ENCODE data around the gene C12orf56. TPM values are rescaled to one million over a fixed set of nuclear protein-coding genes. Genes with fewer than 3 reads are reported as not detected.
"Not testable (repeated sequence)": the region's sequence is repeated elsewhere in the genome, so short reads cannot be mapped to it uniquely, and the experiment has no call there.

C12orf56 gene
- total RNA-seq, 1 experiment from 2014 or later = not detected

DNA sequence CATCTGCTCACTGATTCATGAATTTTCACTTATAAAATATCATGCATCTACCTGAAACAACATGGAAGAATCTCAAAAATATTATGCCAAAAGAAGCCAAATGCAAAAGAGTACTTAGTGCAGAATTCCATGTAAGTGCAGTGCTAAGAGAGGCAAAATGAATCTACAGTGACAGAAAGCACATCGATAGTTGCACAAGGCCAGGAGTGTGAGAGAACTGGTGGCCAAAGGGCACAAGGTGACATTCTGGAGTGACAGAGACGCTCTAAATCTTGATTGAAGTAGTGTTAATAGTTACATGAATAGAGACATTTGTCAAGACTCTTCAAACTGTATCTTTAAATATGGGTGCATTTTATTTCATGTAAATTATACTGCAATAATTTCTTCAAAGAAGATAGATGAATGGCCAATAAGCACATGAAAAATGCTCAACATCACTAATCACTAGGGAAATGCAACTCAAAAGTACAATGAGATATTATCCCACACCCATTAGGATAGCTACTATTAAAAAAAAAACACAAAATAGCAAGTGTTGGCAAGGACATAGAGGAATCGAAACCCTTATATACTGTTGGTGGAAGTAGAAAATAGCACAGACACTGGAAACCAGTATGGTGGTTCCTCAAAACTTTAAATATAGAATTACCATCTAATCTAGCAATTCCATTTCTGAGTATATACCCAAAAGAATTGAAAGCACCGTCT is 96.7 kb downstream of the C12orf56 start:
- Histone ChIP-seq H3K36me3 (ENCODE audit: low read depth) (no peaks in the 10 kb centered on the region), H3K4me1 (replicated peaks; ENCODE audit: insufficient read depth) (no peaks in the 10 kb centered on the region), H2AFZ (no peak overlapping the region), H3K27me3 (ENCODE audit: insufficient read depth, low read depth) (no peaks in the 10 kb centered on the region), H3K9me2 (ENCODE audit: insufficient read depth) (no peaks in the 10 kb centered on the region), H3K27ac (no peak overlapping the region), H4K20me1 (ENCODE audit: insufficient read depth) (no peaks in the 10 kb centered on the region), H3K4me2 (no peak overlapping the region), H3F3A (ENCODE audit: insufficient read depth, low read depth) (no peaks in the 10 kb centered on the region), H3K79me2 (ENCODE audit: low read depth) (no peaks in the 10 kb centered on the region), H3K9me3 (ENCODE audit: insufficient read depth, low read depth) (no peaks in the 10 kb centered on the region), H3K4me3 (no peak overlapping the region)
- DNase-seq = no peak
- no TSS peak for BruUV-seq (replicated peaks)
- no peak for TF ChIP-seq CTCF (conservative IDR thresholded peaks at IDR 0.05)
- TF ChIP-seq EZH2 (IDR thresholded peaks at IDR 0.05; ENCODE audit: low read depth) = no peak
- POLR2A ChIA-PET (ENCODE audit: unreplicated experiment) = no interaction called here
- CTCF ChIA-PET = no interaction called here
- intact Hi-C loops (cut with micrococcal nuclease; ENCODE audit: unreplicated experiment) = no loop called here

DNA sequence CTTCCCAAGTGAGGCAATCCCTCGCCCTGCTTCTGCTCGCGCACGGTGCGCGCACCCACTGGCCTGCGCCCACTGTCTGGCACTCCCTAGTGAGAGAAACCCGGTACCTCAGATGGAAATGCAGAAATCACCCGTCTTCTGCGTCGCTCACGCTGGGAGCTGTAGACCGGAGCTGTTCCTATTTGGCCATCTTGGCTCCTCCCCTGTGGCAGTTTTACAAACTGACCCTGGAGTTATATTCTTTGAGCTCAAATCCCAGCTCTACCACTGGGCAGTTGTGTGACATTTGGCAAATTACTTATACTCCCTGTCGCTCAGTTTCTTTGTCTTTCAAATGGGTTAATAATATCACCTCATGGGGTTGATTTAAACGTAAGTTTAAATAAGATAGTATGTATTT is 97.4 kb downstream of the C12orf56 start:
- BruUV-seq (replicated peaks); H3K9me2 ChIP-seq (ENCODE audit: insufficient read depth); H3K4me3 ChIP-seq; H3K79me2 ChIP-seq (ENCODE audit: low read depth); H2AFZ ChIP-seq; intact Hi-C loops (cut with micrococcal nuclease; ENCODE audit: unreplicated experiment); H4K20me1 ChIP-seq (ENCODE audit: insufficient read depth); POLR2A ChIA-PET (ENCODE audit: unreplicated experiment); H3K4me1 ChIP-seq (replicated peaks; ENCODE audit: insufficient read depth); CTCF ChIA-PET; H3K36me3 ChIP-seq (ENCODE audit: low read depth); H3F3A ChIP-seq (ENCODE audit: insufficient read depth, low read depth); H3K9me3 ChIP-seq (ENCODE audit: insufficient read depth, low read depth); DNase-seq; H3K27me3 ChIP-seq (ENCODE audit: insufficient read depth, low read depth); H3K27ac ChIP-seq; H3K4me2 ChIP-seq: not testable (repeated sequence)

DNA sequence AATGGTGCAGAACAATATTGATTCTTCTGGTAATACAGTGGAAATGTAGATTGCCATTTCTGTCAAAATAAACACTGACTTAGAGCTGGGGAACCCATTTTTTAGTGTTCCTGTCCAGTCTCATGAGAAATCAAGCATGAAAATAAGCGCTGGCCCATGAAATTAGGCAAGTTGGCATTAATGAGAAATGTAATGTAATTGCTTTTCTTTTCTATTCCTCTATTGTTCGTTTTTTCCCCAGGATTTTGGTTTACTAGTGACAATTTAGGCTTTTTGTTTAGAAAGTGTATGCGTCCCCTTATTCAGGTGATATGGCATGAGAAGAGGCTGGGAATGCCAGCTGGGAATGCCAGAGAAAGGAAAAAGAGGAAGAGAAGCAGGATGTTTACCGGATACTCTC is 104.0 kb downstream of the C12orf56 start:
- no peaks in the 10 kb centered on the region for H3K9me2 ChIP-seq (ENCODE audit: insufficient read depth)
- H3K4me1 ChIP-seq (replicated peaks; ENCODE audit: insufficient read depth) = no peaks in the 10 kb centered on the region
- no peaks in the 10 kb centered on the region for H3K9me3 ChIP-seq (ENCODE audit: insufficient read depth, low read depth)
- TF ChIP-seq EZH2 (IDR thresholded peaks at IDR 0.05; ENCODE audit: low read depth) (no peak), CTCF (conservative IDR thresholded peaks at IDR 0.05) (no peak)
- H4K20me1 ChIP-seq (ENCODE audit: insufficient read depth) = no peaks in the 10 kb centered on the region
- intact Hi-C loops (cut with micrococcal nuclease; ENCODE audit: unreplicated experiment) = no loop called here
- H3K4me3 ChIP-seq = no peak overlapping the region
- CTCF ChIA-PET = interaction anchor here (0.7 kb wide), 1 partner anchor 36 kb away, joined by 11 read pairs; no protein-coding TSS in a partner anchor
- no peaks in the 10 kb centered on the region for H3K36me3 ChIP-seq (ENCODE audit: low read depth)
- no TSS peak for BruUV-seq (replicated peaks)
- H3K4me2 ChIP-seq = no peak overlapping the region
- H2AFZ ChIP-seq = no peak overlapping the region
- no peaks in the 10 kb centered on the region for H3F3A ChIP-seq (ENCODE audit: insufficient read depth, low read depth)
- no peaks in the 10 kb centered on the region for H3K27me3 ChIP-seq (ENCODE audit: insufficient read depth, low read depth)
- no peak overlapping the region for H3K27ac ChIP-seq
- POLR2A ChIA-PET (ENCODE audit: unreplicated experiment) = no interaction called here
- no peak for DNase-seq
- H3K79me2 ChIP-seq (ENCODE audit: low read depth) = no peaks in the 10 kb centered on the region

GRCh38 chr12:64284256-64284655 is 106.3 kb downstream of the C12orf56 start:
- H3K36me3 ChIP-seq (ENCODE audit: low read depth) = no peaks in the 10 kb centered on the region
- H2AFZ ChIP-seq = no peak overlapping the region
- no peaks in the 10 kb centered on the region for H3K9me2 ChIP-seq (ENCODE audit: insufficient read depth)
- no peaks in the 10 kb centered on the region for H3K79me2 ChIP-seq (ENCODE audit: low read depth)
- H3K9me3 ChIP-seq (ENCODE audit: insufficient read depth, low read depth) = no peaks in the 10 kb centered on the region
- ChIA-PET POLR2A (ENCODE audit: unreplicated experiment) (no interaction called here), CTCF (no interaction called here)
- TF ChIP-seq CTCF (conservative IDR thresholded peaks at IDR 0.05) = no peak
- no peak for TF ChIP-seq EZH2 (IDR thresholded peaks at IDR 0.05; ENCODE audit: low read depth)
- H3F3A ChIP-seq (ENCODE audit: insufficient read depth, low read depth) = no peaks in the 10 kb centered on the region
- no peaks in the 10 kb centered on the region for H4K20me1 ChIP-seq (ENCODE audit: insufficient read depth)
- DNase-seq = no peak
- no peak overlapping the region for H3K4me2 ChIP-seq
- no peaks in the 10 kb centered on the region for H3K27me3 ChIP-seq (ENCODE audit: insufficient read depth, low read depth)
- no TSS peak for BruUV-seq (replicated peaks)
- H3K27ac ChIP-seq = no peak overlapping the region
- no peaks in the 10 kb centered on the region for H3K4me1 ChIP-seq (replicated peaks; ENCODE audit: insufficient read depth)
- intact Hi-C loops (cut with micrococcal nuclease; ENCODE audit: unreplicated experiment) = no loop called here
- no peak overlapping the region for H3K4me3 ChIP-seq
